HK-2 (cell line): ENCODE results near the gene NACC2.

Experiments
- DNase-seq: peaks from one replicate; pipeline ENCODE4 v3.0.0-alpha.2; 2018; ENCODE audit not compliant: unreplicated experiment

The NACC2 gene

DNA sequence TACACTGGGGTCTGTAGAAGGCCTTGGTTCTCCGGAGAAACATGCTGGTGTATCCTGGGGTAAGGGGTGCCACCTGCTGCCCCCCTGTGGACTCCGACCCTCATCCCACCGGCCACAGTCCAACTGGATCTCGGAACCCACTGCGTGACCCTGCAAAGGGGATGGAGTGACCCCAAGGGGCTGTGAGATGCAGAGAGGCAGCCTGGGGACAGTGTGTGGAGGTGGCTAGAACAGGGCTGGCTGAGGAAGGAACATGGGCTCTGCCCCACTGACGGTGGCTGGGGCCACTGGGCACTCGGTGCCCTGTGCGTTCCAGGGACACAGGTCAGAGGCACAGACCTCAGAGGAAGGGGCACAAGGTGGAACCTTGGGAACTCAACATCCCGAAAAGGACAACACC lies 2.3 kb downstream of the NACC2 start:
- DNase-seq = no peak

DNA sequence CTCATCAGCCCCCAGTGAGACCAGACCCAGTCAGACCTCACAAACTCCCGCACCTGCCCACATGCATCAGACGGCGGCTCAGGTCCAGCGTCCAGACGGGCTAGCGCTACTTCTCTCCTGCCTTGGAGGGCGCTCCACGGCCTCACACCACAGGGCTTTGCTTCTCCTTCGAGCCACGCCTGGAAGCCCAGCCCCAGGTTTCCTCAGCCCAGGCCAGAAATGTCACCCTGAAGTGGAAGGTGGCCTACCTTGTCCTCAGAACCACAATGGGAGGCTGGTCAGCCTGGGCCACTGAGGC lies 2.8 kb downstream of the NACC2 start:
- no peak for DNase-seq

DNA sequence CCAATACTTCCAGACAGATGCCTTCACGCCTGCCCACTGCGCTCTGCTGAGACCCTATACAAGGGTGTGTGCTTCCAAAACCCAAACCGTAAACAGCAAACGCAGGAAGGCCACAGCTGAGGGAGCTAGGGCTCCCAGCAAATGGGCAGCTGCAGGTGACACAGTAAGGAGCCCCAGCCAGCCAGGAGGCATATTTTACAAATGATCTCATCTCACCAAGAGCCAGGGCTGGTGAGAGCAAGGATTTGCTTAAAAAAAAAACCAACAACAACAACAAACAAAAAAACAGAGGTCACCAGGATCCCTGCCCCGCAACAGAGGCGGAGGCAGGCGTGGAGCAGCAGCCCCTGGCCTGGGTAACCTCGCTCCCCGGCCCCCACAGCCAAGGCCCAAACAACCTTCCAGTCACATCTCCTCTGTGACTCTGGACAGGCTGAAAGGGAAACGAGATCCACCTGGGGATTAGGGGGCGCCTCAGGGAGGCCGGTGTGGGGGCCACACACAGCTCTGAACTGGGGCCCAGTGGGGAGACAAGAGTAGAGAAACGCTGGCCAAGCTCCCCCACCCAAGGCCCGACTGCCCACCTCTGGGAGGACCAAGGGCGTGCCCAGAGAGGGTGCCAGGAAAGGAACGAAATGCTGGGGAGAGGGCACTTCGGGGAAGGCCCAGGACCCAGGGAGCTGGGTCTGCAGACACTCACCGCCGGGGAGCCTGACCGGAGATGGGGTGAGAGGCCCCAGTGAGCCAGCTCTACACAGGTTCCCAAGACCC lies 3.3 kb downstream of the NACC2 start:
- DNase-seq = no peak

DNA sequence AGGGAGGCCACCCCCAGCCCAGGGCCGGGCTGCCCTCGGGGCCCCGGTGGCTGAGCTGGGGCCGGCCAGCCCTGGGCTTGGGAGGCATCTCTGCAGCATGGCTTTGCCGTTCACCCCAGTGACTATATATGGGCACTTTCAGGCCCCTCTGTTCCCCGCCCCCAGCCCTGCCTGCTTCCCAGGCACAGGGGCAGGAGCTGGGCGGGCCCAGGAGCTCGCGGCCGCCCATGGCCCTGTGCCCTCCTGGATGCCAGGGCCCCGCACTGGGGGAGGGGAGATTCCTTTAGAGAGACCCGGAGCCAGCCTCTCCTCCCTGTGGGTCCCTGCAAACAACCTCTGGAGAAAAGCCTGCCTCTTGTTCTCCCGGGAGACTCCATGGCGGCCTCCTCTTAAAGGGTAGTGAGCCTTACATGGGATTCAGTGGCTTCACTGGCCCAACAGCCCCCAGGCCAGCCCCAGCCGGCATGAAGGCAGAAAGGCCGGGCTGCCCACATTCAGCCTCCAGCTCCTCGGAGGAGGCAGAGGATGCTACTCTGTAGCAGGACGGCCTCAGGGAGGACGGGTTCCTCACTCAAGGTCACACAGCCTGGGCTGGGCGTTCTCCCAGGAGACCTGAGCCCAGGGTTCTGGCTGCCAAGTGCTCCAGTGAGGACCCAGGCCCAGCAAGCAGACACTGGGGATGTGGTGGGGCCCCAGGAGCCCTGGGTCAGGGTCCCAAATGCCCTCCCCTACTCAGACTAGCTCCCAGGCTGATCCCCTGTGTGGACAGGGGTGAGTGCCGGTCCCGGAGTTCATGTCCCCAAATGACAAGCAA lies 4.1 kb downstream of the NACC2 start:
- no peak for DNase-seq

DNA sequence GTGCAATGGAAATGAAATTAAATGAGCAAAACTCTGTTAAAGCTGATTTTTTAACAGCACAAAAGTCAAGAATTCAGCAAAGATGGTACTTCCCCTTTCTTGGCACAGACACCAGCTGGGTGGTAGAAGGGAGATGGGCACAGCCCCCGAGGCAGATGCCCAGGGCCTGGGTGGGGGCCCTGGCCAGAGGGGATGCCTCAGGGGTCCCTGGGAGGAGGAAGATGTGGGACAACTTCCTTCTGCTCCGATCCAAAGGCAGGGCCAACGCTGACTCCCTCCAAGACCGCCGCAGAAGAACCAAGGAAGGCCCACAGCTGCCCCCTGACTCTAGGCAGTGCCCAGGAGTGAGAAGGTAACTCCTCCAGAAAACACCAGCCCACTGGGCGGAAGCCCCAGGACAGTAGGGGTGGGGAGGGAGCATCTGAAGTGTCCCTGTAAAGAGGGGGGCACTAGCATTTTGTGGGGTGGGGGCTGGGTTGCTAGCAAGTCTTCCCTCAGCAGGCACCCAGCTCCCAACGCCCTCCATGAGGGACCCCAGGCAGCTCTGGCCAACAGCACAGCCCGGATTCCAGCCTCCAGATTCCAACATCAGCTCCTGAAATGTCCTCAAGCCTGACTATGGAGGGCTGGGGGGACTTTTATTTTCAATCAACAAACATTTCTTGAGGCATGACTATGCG lies 4.9 kb downstream of the NACC2 start:
- no peak for DNase-seq

DNA sequence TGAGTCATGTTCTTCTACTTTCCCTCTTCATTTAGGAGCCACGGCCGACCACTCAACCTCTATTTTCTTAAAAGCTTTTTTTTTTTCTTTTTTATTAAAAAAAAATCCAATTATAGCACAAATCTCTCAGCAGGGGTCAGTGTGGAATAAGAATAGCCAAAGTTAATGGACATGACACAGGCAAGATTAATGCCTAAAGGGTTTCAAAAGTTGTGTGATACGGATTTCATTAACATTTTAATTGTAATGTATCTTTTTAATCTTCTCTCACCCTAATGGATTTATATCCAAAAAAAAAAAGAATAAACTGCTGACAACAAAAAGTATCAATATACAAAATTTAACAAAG lies 5.4 kb downstream of the NACC2 start:
- no peak for DNase-seq

DNA sequence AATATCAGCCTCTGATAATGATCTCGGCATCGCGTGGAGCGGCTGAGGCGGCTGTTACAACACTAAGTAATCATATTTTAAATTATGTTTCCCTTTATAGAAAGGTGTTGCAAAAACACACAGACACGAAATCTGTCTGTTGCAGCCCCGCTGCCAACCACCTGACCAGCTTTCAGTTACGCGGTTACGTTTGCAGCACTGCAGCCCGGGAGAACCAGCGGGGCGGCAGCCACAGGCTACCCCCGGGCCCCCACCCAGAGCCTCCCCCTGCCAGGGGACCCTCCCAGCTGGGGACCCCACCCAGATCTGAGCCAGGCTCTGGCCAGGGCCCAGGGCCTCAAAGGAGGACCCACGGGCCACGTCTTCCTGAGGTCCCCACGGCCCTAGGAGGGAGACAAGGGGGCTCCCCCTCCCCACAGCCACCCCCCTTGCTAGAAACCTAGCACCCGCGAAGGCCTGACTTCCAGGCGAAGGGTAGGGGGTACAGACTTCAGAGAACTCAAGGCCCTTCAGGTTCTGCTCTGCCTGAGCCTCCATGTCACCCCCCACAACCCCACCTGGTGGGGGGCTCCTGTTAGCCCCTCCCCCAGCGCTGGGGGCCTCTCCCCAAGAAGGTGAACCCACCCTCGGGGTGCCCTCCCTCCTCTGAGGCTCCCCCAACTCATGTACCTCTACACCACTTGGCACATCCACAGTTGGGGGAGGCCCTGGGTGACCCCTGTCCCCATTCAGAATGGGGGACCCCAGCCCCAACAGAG lies 6.0 kb downstream of the NACC2 start:
- no peak for DNase-seq

DNA sequence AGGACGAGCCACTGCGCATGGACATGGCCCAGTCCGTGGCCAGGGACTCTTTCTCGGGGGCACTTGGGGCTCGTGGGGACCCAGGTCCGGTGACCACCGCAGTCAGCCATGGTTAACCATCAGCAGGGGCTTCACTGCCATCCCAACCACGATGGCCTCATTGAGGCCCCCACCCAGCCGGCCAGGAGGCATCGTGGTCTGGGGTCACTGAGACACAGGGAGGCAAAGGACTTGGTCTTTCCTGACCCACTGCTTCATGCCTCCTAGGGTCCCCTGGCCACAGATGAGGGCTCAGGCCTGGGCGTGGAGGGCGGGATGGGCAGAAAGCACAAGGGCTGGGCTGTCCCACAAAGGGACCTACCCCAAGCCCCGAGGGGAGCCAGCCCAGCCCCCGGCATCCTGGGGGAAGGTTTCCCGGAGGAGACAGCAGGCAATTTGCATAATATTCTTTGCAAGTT lies 6.6 kb downstream of the NACC2 start:
- DNase-seq = no peak

DNA sequence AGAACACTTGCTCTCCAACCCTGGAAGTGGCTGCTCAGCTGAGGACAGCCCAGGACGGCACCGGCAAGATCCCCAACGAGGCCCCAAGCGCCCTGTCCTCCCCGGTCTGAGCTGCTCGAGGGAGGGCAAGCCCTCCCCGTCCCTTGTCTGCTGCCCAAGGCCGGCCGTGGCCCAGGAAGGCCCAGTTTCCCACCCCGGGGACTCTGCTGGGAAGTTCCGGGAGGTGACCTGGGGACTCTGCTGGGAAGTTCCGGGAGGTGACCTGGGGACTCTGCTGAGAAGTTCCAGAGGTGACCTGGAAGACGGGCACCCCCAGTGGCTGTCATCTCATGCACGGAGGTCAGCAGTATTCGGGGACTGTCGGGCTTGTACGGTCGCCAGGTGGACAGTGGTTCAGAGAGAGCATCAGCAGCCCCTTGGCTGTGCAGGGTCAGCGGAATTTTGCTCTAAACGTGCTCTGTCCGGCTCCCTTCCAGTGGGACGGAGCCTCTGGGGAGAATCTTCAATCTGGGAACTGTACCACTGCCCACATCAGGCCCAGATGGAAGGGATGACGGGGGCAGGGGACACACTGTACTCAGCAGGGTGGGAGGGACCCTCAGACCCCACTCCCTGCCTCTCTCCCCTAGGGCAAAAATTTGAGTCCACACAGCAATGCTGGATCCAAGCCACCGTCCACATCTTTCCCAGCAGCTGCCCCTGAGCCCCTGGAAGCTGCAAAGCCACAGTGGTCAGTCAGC lies 7.2 kb downstream of the NACC2 start:
- no peak for DNase-seq

DNA sequence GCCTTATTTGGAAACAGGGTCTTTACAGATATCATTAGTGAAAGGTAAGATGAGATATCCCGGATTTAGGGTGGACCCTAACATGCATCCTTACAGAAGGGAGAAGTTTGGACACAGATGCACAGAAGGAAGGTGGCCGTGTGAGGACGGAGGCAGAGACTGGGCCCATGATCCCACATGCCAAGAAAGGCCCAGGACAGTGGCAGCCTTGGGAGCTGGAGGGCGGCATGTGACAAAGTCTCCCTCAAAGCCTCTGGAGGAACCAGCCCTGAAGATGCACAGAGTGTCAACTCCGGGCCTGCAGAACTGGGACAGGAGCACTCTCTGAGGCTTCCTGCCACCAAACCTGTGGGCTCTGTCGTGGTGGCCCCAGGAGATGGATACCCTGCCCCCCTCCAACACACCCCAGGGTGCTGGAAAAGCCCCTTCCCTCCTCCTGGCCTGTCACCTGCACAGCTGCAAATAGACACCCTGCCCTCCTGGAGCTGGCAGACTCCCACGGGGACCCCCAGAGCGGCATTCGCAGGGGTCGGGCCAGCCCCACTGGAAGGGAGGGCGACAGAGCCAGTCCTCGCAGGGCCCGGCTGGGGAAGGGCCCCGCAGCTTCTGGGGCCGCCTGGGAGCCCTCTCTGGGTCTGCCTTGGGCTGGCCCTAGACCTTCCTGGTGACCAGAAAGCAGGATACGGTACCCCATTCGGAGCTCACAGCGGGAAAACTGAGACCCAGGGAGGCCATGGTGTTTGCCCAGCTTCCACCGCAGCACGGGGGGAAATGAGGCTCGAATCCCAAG lies 7.9 kb downstream of the NACC2 start:
- DNase-seq = no peak

DNA sequence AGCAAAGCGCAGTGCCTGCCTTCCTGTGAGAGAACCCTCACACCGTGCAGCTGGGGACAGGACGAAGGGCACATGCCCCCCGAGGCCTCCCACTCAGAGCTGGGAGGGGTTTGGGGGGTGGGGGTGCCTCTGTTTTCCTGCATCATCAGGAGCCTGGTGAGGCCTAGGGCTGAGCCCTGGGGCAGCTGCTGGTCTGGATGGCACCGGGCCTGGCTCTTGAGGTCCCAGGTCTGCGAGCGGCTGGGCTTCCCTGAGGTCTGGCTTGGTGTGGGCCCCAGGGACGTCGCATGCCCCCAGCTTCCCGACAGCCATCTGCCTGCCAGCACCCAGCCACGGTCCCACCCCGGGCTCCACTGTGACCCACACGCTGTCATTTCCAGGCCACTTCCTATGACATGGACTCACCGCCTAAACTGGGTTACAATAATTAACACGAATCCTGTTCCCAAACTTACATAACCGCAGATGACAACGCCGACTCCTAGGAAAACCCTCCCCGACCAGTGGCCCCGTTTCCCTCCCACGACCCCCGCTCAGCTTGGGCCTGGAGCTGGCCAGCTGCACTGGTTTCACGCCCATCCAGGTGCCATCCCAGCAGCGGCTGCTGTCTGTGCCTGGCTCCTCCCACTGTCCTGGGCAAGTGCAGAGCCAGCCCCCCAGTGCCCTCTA lies 8.7 kb downstream of the NACC2 start:
- DNase-seq = no peak

DNA sequence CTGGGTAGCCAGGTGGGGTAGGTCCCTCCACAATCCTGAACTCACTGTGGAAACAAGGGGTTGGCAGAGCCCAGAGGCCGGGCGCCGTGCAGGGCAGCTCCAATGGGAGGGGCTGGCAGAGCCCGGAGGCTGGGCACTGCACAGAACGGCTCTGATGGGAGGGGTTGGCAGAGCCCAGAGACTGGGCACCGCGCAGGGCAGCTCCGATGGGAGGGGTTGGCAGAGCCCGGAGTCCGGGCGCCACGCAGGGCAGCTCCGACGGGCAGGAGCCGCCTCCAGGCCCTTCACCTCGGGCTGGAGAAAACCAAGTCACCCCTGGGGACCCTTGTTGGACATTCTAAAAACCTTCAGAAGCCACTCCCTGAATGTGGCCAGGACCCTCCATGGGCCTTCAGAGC lies 9.3 kb downstream of the NACC2 start:
- no peak for DNase-seq

DNA sequence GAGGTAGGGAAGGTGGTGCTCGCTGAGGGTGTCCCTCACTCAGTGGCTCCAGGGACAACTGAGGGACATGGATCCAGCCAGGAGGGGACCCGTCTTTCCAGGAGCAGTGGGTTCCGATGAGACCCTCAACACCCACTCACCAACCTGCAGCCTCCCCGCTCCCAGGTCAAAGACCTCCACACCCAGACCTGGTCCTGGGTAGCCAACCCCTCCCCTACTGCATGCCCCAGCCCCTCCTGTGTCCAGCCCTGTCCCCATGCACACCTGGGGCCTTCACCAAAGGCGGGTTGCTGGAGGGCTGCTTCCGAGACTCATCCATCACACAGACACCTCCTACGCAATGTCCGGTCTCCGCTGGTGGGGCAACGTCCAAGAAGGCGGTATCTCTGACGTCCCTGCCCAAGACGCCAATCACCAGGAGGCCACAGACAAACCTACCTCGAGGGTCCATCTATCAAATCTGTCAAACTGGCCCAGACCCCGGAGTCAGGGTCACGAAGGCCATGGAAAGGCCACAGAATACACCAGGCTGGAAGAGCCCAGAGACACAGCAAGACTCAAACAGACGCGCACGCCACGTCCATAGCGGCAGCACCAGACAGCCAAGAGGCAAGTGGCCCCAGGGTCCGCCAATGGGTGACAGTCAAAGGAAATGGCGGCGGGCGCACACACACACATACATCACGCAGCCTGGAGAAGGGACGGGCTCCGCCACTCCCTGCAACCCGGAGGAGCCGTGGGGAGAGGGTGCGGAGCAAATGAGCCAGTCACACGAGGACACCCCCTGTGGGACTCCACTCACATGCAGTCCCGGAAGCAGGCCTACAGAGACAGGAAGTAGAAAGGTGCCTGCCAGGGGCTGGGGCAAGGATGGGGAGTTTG lies 10.8 kb downstream of the NACC2 start:
- no peak for DNase-seq

DNA sequence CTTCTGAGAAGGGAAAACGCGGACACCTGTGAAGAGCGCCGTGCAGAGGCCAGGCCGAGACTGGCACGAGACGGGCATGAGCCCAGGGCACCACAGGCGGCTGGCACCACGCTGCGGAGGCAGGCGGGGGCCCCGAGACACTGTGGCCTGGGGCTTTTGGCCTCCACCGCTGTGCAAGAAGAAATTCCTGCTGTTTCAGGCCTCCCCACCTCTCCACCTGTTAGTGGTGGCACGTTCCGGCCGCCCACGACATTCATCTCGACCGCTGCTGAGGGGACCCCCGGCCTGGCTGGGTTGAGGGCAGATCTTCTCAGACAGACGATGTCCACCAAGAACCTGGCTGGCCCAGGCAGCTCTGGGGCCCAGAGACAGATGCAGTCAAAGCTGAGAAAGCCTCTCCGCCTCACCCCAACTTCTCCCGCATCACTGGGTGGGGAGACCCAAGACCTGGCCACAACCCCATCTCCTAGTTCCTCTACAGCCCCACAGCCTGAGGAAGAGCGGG lies 11.5 kb downstream of the NACC2 start:
- DNase-seq = no peak

DNA sequence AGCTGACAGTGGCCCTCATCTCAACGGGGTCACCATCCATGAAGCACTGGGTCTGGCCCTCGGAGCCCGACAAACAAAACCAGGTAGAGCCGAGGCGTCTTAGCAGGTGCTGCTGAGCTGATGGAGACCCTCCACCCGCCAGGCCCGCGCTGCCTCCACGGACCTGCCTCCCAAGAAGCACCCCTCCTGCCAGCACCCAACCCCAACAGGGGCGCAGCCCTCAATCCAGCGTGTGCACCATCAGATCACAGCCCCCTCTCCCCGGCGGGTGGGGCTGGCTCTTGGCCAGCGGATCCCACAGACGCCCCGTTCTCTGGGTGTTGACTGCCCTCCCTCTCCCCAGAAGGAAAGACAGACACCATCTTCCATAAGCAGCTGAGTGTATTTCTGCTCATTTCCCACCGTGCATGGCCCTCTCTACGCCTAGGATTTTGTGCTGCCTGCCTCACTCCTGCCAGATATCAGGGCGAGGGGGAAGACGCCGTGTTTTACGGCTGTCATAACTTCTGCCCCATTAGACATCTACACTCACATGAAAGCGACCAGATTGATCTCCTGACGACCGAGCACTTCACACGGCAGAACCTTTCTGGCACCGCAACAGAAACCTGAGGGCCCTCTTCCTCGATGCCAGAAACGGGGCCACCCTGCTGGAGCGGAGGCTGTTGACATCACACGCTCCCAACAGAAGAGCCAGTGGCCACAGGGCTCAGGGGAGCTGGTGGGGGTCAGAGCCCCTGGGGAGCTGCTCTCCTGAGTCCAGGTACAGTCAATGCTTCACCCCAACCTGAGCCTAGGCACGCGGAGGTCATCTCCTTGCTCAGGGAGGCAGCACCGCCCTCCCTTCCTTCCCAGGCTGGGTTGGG lies 12.4 kb downstream of the NACC2 start:
- DNase-seq = no peak

DNA sequence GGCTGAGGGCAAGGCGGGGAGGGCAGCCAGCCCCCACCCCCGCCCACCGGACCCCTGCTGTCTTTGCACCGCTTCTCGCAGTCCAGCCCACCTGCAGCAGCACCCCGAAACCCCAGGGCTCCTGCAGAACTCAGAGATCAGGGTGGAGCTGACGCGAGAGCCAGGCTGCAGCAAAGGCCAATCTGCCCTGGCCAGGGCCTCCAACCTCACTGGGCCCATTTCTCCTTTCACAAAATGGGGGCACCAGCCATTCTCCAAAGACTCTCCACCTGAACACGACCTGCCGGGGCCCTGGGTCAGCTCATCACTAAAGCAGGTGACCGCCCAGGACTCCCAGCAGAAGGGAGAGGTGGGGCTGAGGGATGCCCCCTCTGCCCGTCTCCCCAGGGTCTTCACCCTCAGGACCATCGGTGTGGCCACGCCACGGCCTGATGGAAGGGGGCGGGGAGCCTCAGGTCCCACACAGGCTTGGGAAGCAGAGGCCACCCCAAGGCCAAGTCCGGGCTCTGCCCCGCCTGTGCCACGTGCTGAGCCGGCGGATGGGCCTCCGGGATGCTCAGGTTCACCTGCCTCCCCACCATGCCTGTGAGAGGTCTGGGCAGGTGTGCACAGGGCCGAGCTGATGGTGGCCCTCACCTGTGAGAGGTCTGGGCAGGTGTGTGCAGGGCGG lies 13.1 kb downstream of the NACC2 start:
- no peak for DNase-seq

DNA sequence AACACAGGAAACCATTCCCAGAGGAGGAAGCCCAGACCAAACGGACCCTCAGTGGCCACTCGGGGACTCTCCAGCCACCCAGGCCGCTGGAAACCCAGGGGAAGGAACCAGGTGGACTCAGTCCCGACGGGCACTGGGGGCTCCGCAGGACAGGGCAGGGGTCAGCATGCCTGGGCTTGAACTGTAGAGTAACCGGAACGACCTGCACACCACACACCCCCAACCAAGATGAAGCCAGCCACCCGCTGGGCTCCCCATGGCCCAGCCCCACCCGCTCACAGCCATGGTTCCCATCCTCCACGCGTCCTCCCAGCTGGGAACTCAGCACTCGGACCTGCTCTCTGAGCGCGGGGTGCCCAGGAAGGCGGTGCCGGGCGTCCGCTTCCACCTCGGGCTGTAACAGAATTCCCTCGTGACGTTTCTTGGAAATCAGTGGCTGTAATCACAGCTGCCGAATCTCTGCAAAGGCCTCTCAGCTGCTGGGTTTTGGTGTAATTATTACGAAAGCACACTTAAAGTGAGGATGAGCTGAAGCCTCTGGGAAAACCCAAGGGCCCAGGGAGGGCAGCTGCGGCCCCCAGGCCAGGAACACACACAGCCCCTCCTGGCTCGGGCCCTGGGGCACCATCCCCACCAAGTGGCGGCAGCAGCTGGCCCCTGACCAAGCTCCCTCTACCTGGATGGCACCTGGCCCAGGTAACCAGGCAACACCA lies 13.8 kb downstream of the NACC2 start:
- no peak for DNase-seq
